Loucy (cell line): ENCODE data around the gene GPR156.

ENCODE experiments used
- H2AFZ ChIP-seq: fragments of 200-600 bp; sonication (generic); 2 replicates; pipeline ENCODE4 v1.6.0; 2016; ENCODE audit warnings: antibody characterized with exemption, mild to moderate bottlenecking, low read length, moderate library complexity
- H3F3A ChIP-seq: fragments of 200-600 bp; 2 replicates; pipeline ENCODE4 v1.6.0; 2016; ENCODE audit warnings: antibody characterized with exemption, low read depth, mild to moderate bottlenecking
- H3K27me3 ChIP-seq: fragments of 200-600 bp; sonication (generic); 2 replicates; pipeline ENCODE4 v1.6.1; 2014; ENCODE audit warnings: low read length, mild to moderate bottlenecking; ENCODE audit not compliant: insufficient read depth, poor library complexity, severe bottlenecking
- H3K36me3 ChIP-seq: fragments of 200-600 bp; sonication (generic); 2 replicates; pipeline ENCODE4 v1.6.1; 2016; ENCODE audit warnings: low read length; ENCODE audit not compliant: insufficient read depth
- H3K4me1 ChIP-seq: fragments of 200-600 bp; sonication (generic); 2 replicates; pipeline ENCODE4 v1.5.1; 2014; ENCODE audit warnings: low read length, mild to moderate bottlenecking; ENCODE audit not compliant: insufficient read depth, poor library complexity, severe bottlenecking
- H3K4me2 ChIP-seq: fragments of 200-600 bp; sonication (generic); 2 replicates; pipeline ENCODE4 v1.6.0; 2014; ENCODE audit warnings: antibody characterized with exemption, low read length, low read depth, mild to moderate bottlenecking; ENCODE audit not compliant: poor library complexity, severe bottlenecking
- H3K4me3 ChIP-seq: fragments of 200-600 bp; sonication (generic); 2 replicates; pipeline ENCODE4 v1.5.1; 2014; ENCODE audit warnings: low read length, mild to moderate bottlenecking, mixed read lengths; ENCODE audit not compliant: poor library complexity, severe bottlenecking
- H3K79me2 ChIP-seq: fragments of 200-600 bp; sonication (generic); 2 replicates; pipeline ENCODE4 v1.6.1; 2014; ENCODE audit warnings: low read length; ENCODE audit not compliant: insufficient read depth
- H3K9ac ChIP-seq: fragments of 200-600 bp; sonication (generic); 2 replicates; pipeline ENCODE4 v1.6.0; 2014; ENCODE audit warnings: mild to moderate bottlenecking, low read depth, low read length, moderate library complexity; ENCODE audit not compliant: poor library complexity, severe bottlenecking
- H3K9me2 ChIP-seq: fragments of 200-600 bp; sonication (generic); replicated peaks from 2 replicates; pipeline ENCODE4 v1.6.1; 2016; ENCODE audit warnings: low read depth, low read length, mixed read lengths
- H3K9me3 ChIP-seq: fragments of 200-600 bp; sonication (generic); 2 replicates; pipeline ENCODE4 v1.6.1; 2014; ENCODE audit warnings: mild to moderate bottlenecking, antibody characterized with exemption, low read length, low read depth; ENCODE audit not compliant: insufficient read depth
- H4K20me1 ChIP-seq: fragments of 200-600 bp; sonication (generic); 2 replicates; pipeline ENCODE4 v1.6.0; 2014; ENCODE audit warnings: antibody characterized with exemption, low read length, mild to moderate bottlenecking; ENCODE audit not compliant: insufficient read depth, poor library complexity, severe bottlenecking
- CTCF ChIP-seq: fragments of 200-600 bp; sonication (generic); conservative IDR thresholded peaks from 2 replicates; pipeline ENCODE4 v1.5.1; 2014; ENCODE audit warnings: mild to moderate bottlenecking, antibody characterized with exemption, low read length
- EZH2phosphoT487 ChIP-seq: fragments of 200-600 bp; IDR thresholded peaks from 2 replicates; pipeline ENCODE4 v1.6.1; 2018; ENCODE audit warnings: antibody characterized with exemption, mild to moderate bottlenecking, moderate library complexity, borderline replicate concordance

The GPR156 gene

GRCh38 chr3:120142236-120142635, 142.8 kb downstream of the GPR156 start:
- Histone ChIP-seq H3K9me3 (no peaks in the 10 kb centered on the region), H3K79me2 (no peaks in the 10 kb centered on the region), H3K27me3 (no peaks in the 10 kb centered on the region), H2AFZ (no peak overlapping the region), H4K20me1 (no peaks in the 10 kb centered on the region), H3K9me2 (no peaks in the 10 kb centered on the region), H3K4me1 (peaks cover 11% of the 10 kb centered on the region), H3K4me3 (no peak overlapping the region), H3K9ac (no peak overlapping the region), H3K36me3 (no peaks in the 10 kb centered on the region), H3K4me2 (no peak overlapping the region), H3F3A (no peaks in the 10 kb centered on the region)
- TF ChIP-seq CTCF (no peak), EZH2phosphoT487 (no peak)

DNA sequence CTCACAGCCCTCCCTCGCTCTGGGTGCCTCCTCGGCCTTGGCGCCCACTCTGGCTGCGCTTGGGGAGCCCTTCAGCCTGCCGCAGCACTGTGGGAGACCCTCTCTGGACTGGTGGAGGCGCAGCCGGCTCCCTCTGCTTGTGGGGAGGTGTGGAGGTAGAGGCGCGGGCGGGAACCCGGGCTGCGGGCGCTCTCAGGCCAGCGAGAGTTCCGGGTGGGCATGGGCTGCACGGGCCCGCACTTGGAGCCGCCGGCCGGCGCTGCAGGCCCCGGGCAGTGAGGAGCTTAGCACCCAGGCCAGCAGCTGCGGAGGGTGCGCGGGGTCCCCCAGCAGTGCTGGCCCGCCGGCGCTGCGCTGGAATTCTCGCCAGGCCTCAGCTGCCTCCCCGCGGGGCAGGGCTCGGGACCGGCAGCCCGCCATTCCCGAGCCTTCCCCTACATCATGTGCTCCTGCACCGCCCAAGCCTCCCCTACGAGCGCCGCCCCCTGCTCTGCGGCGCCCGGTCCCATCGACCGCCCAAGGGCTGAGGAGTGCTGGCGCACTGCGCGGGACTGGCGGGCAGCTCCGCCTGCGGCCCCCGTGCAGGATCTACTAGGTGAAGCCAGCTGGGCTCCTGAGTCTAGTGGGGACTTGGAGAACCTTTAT, 144.8 kb downstream of the GPR156 start:
- H3K36me3 ChIP-seq: no peaks in the 10 kb centered on the region
- no peaks in the 10 kb centered on the region for H3K79me2 ChIP-seq
- no peak overlapping the region for H3K4me2 ChIP-seq
- no peak overlapping the region for H3K4me3 ChIP-seq
- H4K20me1 ChIP-seq: no peaks in the 10 kb centered on the region
- H3K9ac ChIP-seq: no peak overlapping the region
- no peak for TF ChIP-seq CTCF
- no peaks in the 10 kb centered on the region for H3K9me3 ChIP-seq
- H2AFZ ChIP-seq: no peak overlapping the region
- H3F3A ChIP-seq: no peaks in the 10 kb centered on the region
- H3K9me2 ChIP-seq: no peaks in the 10 kb centered on the region
- H3K4me1 ChIP-seq: no peaks in the 10 kb centered on the region
- no peaks in the 10 kb centered on the region for H3K27me3 ChIP-seq

GRCh38 chr3:120139140-120139539, 145.9 kb downstream of the GPR156 start:
- H3K9me3 ChIP-seq: no peaks in the 10 kb centered on the region
- no peaks in the 10 kb centered on the region for H3K36me3 ChIP-seq
- H3K9me2 ChIP-seq: no peaks in the 10 kb centered on the region
- H4K20me1 ChIP-seq: no peaks in the 10 kb centered on the region
- H3K4me2 ChIP-seq: no peak overlapping the region
- H3K79me2 ChIP-seq: no peaks in the 10 kb centered on the region
- H3K27me3 ChIP-seq: no peaks in the 10 kb centered on the region
- H3K4me1 ChIP-seq: no peaks in the 10 kb centered on the region
- no peak for TF ChIP-seq EZH2phosphoT487
- TF ChIP-seq CTCF: no peak
- no peak overlapping the region for H2AFZ ChIP-seq
- H3F3A ChIP-seq: no peaks in the 10 kb centered on the region
- H3K4me3 ChIP-seq: no peak overlapping the region
- no peak overlapping the region for H3K9ac ChIP-seq
